HepG2 (cell line): Measurements from ENCODE around the gene RBFOX1.

Source experiments
- EHMT2 ChIP-seq: fragments of 200-600 bp; sonication (generic); IDR thresholded peaks from 2 replicates; pipeline ENCODE4 v1.7.0; 2017; ENCODE audit warnings: antibody characterized with exemption, low read depth, low read length, borderline replicate concordance
- JUN ChIP-seq: sonication (generic); formaldehyde crosslinking; IDR thresholded peaks from 2 replicates; pipeline ENCODE4 v1.4.0; 2020; ENCODE audit warnings: mild to moderate bottlenecking, missing genetic modification reagents
- MAFG ChIP-seq: sonication (generic); formaldehyde crosslinking; IDR thresholded peaks from 2 replicates; pipeline ENCODE4 v1.5.1; 2020; ENCODE audit warnings: mild to moderate bottlenecking, missing genetic modification reagents
- MXD4 ChIP-seq: IDR thresholded peaks from 2 replicates; pipeline ENCODE4 v1.6.1; 2016; ENCODE audit warnings: mild to moderate bottlenecking, missing biosample characterization, missing genetic modification reagents
- POLR2A ChIP-seq, 2 experiments: IDR thresholded peaks; 2 replicates each; pipeline ENCODE4 v1.6.1; 2011; ENCODE audit warnings: low read depth in 2 of 2, low read length in 2 of 2, mild to moderate bottlenecking in 1 of 2, moderate library complexity in 1 of 2; ENCODE audit not compliant: insufficient read depth in 1 of 2
- RXRB ChIP-seq: IDR thresholded peaks from 2 replicates; pipeline ENCODE4 v1.6.1; 2016; ENCODE audit warnings: borderline replicate concordance, missing genetic modification reagents, missing compliant biosample characterization
- SMAD3 ChIP-seq: sonication (generic); formaldehyde crosslinking; IDR thresholded peaks from 2 replicates; pipeline ENCODE4 v1.4.0; 2020; ENCODE audit warnings: missing genetic modification reagents
- TAF1 ChIP-seq: sonication (generic); formaldehyde crosslinking; IDR thresholded peaks from 2 replicates; pipeline ENCODE4 v1.4.0; 2020; ENCODE audit warnings: missing genetic modification reagents
- TP53 ChIP-seq: sonication (generic); formaldehyde crosslinking; conservative IDR thresholded peaks from 2 replicates; pipeline ENCODE4 v1.4.0; 2020; ENCODE audit warnings: missing genetic modification reagents
- TF ChIP-seq, protein P1 (sequence below): sonication (generic); formaldehyde crosslinking; conservative IDR thresholded peaks from 2 replicates; pipeline ENCODE4 v1.4.0; 2020; ENCODE audit warnings: missing genetic modification reagents
- TF ChIP-seq, protein P2 (sequence below): sonication (generic); formaldehyde crosslinking; IDR thresholded peaks from 2 replicates; pipeline ENCODE4; 2020; ENCODE audit warnings: missing genetic modification reagents, mild to moderate bottlenecking, borderline replicate concordance
- TF ChIP-seq, protein P3 (sequence below): sonication (generic); formaldehyde crosslinking; IDR thresholded peaks from 2 replicates; pipeline ENCODE4 v1.4.0; 2020; ENCODE audit warnings: missing genetic modification reagents

- TF ChIP-seq MAFG (no peak), EHMT2 (no peak), TP53 (CRISPR knock-in tag) (no peak), JUN (CRISPR knock-in tag) (no peak), POLR2A (IDR thresholded peaks at IDR 0.05; ENCODE audit: insufficient read depth in 1 of 2, low read depth in 2 of 2, low read length in 2 of 2) (no peak), RXRB (CRISPR knock-in tag) (no peak), MXD4 (CRISPR knock-in tag) (no peak), TAF1 (CRISPR knock-in tag) (no peak), SMAD3 (CRISPR knock-in tag) (no peak)
- TF ChIP-seq, protein P1, sequence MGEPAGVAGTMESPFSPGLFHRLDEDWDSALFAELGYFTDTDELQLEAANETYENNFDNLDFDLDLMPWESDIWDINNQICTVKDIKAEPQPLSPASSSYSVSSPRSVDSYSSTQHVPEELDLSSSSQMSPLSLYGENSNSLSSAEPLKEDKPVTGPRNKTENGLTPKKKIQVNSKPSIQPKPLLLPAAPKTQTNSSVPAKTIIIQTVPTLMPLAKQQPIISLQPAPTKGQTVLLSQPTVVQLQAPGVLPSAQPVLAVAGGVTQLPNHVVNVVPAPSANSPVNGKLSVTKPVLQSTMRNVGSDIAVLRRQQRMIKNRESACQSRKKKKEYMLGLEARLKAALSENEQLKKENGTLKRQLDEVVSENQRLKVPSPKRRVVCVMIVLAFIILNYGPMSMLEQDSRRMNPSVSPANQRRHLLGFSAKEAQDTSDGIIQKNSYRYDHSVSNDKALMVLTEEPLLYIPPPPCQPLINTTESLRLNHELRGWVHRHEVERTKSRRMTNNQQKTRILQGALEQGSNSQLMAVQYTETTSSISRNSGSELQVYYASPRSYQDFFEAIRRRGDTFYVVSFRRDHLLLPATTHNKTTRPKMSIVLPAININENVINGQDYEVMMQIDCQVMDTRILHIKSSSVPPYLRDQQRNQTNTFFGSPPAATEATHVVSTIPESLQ (CRISPR knock-in tag), result no peak
- TF ChIP-seq, protein P2, sequence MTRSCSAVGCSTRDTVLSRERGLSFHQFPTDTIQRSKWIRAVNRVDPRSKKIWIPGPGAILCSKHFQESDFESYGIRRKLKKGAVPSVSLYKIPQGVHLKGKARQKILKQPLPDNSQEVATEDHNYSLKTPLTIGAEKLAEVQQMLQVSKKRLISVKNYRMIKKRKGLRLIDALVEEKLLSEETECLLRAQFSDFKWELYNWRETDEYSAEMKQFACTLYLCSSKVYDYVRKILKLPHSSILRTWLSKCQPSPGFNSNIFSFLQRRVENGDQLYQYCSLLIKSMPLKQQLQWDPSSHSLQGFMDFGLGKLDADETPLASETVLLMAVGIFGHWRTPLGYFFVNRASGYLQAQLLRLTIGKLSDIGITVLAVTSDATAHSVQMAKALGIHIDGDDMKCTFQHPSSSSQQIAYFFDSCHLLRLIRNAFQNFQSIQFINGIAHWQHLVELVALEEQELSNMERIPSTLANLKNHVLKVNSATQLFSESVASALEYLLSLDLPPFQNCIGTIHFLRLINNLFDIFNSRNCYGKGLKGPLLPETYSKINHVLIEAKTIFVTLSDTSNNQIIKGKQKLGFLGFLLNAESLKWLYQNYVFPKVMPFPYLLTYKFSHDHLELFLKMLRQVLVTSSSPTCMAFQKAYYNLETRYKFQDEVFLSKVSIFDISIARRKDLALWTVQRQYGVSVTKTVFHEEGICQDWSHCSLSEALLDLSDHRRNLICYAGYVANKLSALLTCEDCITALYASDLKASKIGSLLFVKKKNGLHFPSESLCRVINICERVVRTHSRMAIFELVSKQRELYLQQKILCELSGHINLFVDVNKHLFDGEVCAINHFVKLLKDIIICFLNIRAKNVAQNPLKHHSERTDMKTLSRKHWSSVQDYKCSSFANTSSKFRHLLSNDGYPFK (CRISPR knock-in tag), result no peak
- TF ChIP-seq, protein P3, sequence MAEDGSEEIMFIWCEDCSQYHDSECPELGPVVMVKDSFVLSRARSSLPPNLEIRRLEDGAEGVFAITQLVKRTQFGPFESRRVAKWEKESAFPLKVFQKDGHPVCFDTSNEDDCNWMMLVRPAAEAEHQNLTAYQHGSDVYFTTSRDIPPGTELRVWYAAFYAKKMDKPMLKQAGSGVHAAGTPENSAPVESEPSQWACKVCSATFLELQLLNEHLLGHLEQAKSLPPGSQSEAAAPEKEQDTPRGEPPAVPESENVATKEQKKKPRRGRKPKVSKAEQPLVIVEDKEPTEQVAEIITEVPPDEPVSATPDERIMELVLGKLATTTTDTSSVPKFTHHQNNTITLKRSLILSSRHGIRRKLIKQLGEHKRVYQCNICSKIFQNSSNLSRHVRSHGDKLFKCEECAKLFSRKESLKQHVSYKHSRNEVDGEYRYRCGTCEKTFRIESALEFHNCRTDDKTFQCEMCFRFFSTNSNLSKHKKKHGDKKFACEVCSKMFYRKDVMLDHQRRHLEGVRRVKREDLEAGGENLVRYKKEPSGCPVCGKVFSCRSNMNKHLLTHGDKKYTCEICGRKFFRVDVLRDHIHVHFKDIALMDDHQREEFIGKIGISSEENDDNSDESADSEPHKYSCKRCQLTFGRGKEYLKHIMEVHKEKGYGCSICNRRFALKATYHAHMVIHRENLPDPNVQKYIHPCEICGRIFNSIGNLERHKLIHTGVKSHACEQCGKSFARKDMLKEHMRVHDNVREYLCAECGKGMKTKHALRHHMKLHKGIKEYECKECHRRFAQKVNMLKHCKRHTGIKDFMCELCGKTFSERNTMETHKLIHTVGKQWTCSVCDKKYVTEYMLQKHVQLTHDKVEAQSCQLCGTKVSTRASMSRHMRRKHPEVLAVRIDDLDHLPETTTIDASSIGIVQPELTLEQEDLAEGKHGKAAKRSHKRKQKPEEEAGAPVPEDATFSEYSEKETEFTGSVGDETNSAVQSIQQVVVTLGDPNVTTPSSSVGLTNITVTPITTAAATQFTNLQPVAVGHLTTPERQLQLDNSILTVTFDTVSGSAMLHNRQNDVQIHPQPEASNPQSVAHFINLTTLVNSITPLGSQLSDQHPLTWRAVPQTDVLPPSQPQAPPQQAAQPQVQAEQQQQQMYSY (CRISPR knock-in tag), result no peak
These were observed 31.1 kb downstream of the RBFOX1 start for GRCh38 chr16:7363422-7364417.
